Activated CD4-positive, CD25-positive, alpha-beta regulatory T cell treated with anti-CD3 and anti-CD28 coated beads, Interleukin-2, amount 50 U/mL, for 16 hours (primary cell): ENCODE data around the gene HLA-DQB2.
"Not testable (repeated sequence)": the region's sequence is repeated elsewhere in the genome, so short reads cannot be mapped to it uniquely, and the experiment has no call there.

Experiments
- DNase-seq: peaks from one replicate; pipeline ENCODE4 v3.0.0-alpha.2; 2020; ENCODE audit warnings: low read depth, low spot score

HLA-DQB2 gene

GRCh38 chr6:32745649-32746048, 17.7 kb downstream of the HLA-DQB2 start:
- DNase-seq, result not testable (repeated sequence)

- DNase-seq, result no peak
Measured at GRCh38 chr6:32744776-32745175, 18.6 kb downstream of the HLA-DQB2 start.

GRCh38 chr6:32742374-32742773, 21.0 kb downstream of the HLA-DQB2 start:
- no peak for DNase-seq

- no peak for DNase-seq
Measured at GRCh38 chr6:32741031-32741960, 22.0 kb downstream of the HLA-DQB2 start, which contains the start of gene HLA-DQA2. Gene HLA-DQA2, plus strand, starts transcription at chr6:32741391. Its CDS starts 53 bp downstream, at chr6:32741444.

GRCh38 chr6:32738126-32738525, 25.2 kb downstream of the HLA-DQB2 start:
- DNase-seq, result no peak

- DNase-seq, result no peak
Measured at GRCh38 chr6:32718879-32719278, 44.5 kb downstream of the HLA-DQB2 start.

- DNase-seq, result no peak
Measured at GRCh38 chr6:32716396-32716795, 46.9 kb downstream of the HLA-DQB2 start.

GRCh38 chr6:32713241-32713640, 50.1 kb downstream of the HLA-DQB2 start:
- DNase-seq, result no peak

- no peak for DNase-seq
Measured at GRCh38 chr6:32709625-32710024, 53.7 kb downstream of the HLA-DQB2 start.
